NCI-H748 (cell line): ENCODE measurements around the gene MAML3.
A peak's percentile ranks its signal among the peaks of the same experiment; 100 is the strongest.

Experiments used
- DNase-seq: peaks from one replicate; lab custom pipeline; 2025; ENCODE audit not compliant: unreplicated experiment; lab: John Stamatoyannopoulos, UW

Gene MAML3

GRCh38 chr4:140012688-140013486 is 141.1 kb downstream of the MAML3 start:
- peak; percentile 84 for DNase-seq

- DNase-seq: peak; percentile 38
These were observed 148.3 kb downstream of the MAML3 start for GRCh38 chr4:140005699-140006098.

- DNase-seq: peak; percentile 21
These were observed 148.9 kb downstream of the MAML3 start for GRCh38 chr4:140004922-140005627.

GRCh38 chr4:140004549-140004895 is 149.5 kb downstream of the MAML3 start:
- DNase-seq: peak; percentile 79

- DNase-seq: no peak
These were observed 150.0 kb downstream of the MAML3 start for GRCh38 chr4:140003876-140004548.

- DNase-seq: no peak
These were observed 153.8 kb downstream of the MAML3 start for GRCh38 chr4:140000232-140000631.

- no peak for DNase-seq
These were observed 164.9 kb downstream of the MAML3 start for GRCh38 chr4:139988863-139989765.

GRCh38 chr4:139987502-139987850 is 166.5 kb downstream of the MAML3 start:
- no peak for DNase-seq

- DNase-seq: peak; percentile 17
These were observed 167.1 kb downstream of the MAML3 start for GRCh38 chr4:139986689-139987501.

- DNase-seq: no peak
These were observed 167.9 kb downstream of the MAML3 start for GRCh38 chr4:139986106-139986505.

GRCh38 chr4:139985401-139985800 is 168.6 kb downstream of the MAML3 start:
- no peak for DNase-seq

- no peak for DNase-seq
These were observed 169.5 kb downstream of the MAML3 start for GRCh38 chr4:139984471-139984870.

GRCh38 chr4:139978692-139979091 is 175.3 kb downstream of the MAML3 start:
- DNase-seq: no peak

GRCh38 chr4:139977838-139978609 is 176.0 kb downstream of the MAML3 start:
- DNase-seq: no peak

- no peak for DNase-seq
These were observed 178.1 kb downstream of the MAML3 start for GRCh38 chr4:139975830-139976272.

GRCh38 chr4:139973616-139974015 is 180.4 kb downstream of the MAML3 start:
- DNase-seq: no peak

GRCh38 chr4:139973015-139973414 is 181.0 kb downstream of the MAML3 start:
- no peak for DNase-seq

- DNase-seq: no peak
These were observed 181.7 kb downstream of the MAML3 start for GRCh38 chr4:139972305-139972704.

- DNase-seq: no peak
These were observed 182.9 kb downstream of the MAML3 start for GRCh38 chr4:139971111-139971510.
